ENCODE results near the gene FADS1.

Gene FADS1

DNA sequence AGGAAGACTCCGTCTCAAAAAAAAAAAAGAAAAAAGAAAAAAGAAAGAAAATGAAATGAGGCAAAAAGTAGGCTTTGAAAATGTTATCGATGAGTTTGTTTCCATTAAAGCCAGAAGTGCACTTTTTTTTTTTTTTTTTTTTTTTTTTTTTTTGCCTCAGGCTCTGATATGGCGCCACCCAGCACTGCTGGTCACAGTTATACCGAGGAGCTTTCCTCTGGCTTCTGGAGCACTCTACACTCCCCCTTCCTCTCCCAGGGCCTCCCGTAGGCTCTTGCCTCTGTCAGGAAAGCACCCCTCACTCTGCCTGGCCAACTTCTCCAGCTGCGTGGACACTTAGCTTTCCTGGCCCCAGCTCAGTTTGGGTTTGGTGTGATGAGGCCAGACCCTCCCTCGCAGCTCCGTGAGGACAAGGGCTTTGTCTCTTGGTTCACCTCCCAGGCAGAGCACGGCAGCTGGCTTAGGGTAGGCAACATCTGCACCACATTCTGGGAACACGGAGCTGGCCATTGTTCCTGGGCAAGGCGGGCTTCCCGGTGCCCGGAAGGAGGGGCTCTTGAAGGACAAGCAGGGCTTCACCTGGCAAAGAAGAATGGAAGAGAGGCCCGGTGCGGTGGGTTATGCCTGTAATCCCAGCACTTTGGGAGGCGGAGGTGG, 28.2 kb upstream of the FADS1 start:
- no peak for DNase-seq (ENCODE audit: low read depth)
- TF ChIP-seq, protein P1, sequence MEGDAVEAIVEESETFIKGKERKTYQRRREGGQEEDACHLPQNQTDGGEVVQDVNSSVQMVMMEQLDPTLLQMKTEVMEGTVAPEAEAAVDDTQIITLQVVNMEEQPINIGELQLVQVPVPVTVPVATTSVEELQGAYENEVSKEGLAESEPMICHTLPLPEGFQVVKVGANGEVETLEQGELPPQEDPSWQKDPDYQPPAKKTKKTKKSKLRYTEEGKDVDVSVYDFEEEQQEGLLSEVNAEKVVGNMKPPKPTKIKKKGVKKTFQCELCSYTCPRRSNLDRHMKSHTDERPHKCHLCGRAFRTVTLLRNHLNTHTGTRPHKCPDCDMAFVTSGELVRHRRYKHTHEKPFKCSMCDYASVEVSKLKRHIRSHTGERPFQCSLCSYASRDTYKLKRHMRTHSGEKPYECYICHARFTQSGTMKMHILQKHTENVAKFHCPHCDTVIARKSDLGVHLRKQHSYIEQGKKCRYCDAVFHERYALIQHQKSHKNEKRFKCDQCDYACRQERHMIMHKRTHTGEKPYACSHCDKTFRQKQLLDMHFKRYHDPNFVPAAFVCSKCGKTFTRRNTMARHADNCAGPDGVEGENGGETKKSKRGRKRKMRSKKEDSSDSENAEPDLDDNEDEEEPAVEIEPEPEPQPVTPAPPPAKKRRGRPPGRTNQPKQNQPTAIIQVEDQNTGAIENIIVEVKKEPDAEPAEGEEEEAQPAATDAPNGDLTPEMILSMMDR (conservative IDR thresholded peaks at IDR 0.05; ENCODE audit: control insufficient read depth, insufficient read depth, low read depth, low read length): no peak
- no peak overlapping the region for H3K4me3 ChIP-seq (ENCODE audit: control insufficient read depth, low read depth, low read length)

DNA sequence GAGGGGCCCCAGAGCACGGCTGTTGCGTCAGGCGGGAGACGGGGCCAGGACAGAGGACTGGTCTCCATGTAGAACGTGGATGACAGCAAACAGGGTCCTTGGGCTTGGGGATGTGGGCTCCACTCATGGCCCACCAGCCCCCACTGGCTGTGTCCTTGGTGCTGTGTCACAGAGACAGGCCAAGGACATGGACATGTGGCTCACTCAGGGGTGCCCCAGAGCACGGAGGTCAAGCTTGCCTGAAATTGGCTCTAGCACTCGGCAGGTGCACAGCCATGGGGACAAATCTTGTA, 25.7 kb upstream of the FADS1 start:
- DNase-seq (ENCODE audit: low read depth): no peak
- no peak overlapping the region for H3K4me3 ChIP-seq (ENCODE audit: control insufficient read depth, low read depth, low read length)
- TF ChIP-seq, protein P1 (conservative IDR thresholded peaks at IDR 0.05; ENCODE audit: control insufficient read depth, insufficient read depth, low read depth, low read length): no peak

DNA sequence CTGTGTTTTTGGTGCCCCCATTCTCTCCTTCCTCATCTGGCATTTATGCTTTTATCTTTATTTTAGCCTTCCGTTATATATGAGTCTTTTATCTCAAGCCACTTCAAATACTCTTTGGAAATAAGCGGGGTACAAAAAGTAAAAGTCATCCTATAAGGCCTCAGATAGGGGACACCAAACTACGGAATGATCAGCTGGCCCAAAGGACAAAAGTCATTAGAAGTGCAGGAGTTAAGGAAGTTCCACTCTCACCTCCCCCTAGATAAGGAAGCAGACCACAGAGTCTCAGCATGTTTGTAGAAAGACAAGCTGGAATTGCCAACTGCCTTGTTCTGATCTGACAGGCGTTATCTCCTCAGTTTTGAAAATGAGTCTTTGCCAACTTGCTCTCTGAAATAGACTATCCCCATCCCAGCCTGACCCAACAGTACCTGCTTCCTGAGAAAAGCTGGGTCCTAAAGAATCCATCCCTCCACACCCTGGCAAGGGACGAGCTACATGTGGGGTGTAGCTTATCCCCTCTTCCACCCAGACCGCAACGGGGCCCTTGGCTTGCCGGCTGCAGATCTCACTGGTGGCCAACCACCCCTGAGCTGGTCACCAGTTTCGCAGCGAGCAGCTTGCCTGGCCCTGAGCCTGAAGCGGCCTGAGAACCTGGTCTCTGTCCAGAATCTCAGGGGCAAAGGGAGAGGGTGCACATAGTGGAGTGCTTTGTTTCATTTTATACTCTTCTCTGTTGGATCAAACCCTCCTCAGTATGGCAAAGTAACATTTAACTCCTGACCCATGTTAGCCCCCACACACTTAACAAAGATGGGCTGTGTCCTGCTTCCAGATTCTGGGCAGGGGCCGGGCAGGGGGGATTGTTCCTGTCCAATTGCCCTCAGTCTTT, 25.1 kb upstream of the FADS1 start:
- no peak for DNase-seq (ENCODE audit: low read depth)
- TF ChIP-seq, protein P1 (conservative IDR thresholded peaks at IDR 0.05; ENCODE audit: control insufficient read depth, insufficient read depth, low read depth, low read length): no peak
- no peak overlapping the region for H3K4me3 ChIP-seq (ENCODE audit: control insufficient read depth, low read depth, low read length)

DNA sequence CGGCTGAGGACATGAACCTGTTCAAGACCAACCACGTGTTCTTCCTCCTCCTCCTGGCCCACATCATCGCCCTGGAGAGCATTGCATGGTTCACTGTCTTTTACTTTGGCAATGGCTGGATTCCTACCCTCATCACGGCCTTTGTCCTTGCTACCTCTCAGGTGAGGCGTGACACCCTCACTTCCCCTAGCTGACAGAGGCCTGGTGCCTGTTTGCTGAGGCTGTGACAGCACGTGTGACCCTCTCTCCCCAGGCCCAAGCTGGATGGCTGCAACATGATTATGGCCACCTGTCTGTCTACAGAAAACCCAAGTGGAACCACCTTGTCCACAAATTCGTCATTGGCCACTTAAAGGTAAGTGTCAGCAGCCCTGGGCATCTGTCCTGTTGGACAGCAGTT, 23.6 kb upstream of the FADS1 start:
- TF ChIP-seq, protein P1 (conservative IDR thresholded peaks at IDR 0.05; ENCODE audit: control insufficient read depth, insufficient read depth, low read depth, low read length): no peak
- no peak overlapping the region for H3K4me3 ChIP-seq (ENCODE audit: control insufficient read depth, low read depth, low read length)
- DNase-seq (ENCODE audit: low read depth): no peak

DNA sequence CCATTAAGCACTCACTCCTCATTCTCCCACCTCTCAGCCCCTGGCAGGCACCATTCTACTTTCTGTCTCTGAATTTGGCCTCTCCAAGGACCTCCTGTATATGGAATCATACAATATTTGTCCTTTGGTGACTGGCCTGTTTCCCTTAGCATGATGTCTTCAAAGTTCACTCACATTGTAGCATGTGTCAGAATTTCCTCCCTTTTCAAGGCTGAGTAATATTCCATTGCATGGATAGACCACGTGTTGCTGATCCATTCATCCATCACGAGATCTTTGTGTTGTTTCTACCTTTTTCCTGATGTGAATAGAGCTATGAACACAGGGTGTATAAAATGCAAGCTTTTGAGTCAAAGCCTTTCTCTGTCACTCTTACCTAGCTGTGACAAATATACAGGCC, 22.9 kb upstream of the FADS1 start:
- DNase-seq (ENCODE audit: low read depth): no peak

DNA sequence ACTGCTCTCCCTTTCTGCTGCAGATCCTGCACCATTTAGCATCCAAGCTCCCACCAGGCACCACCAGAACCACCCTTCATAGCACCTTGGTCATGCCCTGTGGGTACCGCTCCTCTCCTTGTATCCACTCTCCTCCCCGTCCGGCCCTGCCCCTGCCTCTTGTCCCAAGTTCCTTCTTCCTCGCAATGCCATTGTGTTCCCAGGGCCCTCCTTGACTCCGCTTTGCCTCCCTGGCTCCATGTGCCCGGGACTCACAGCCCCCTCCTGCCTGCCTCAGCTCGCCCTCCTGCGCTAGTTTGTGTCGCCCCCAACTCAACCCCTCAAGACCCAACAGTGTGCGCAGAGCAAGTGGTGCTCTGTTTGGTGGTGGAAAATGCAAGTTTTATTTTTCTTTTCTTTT, 22.1 kb upstream of the FADS1 start:
- TF ChIP-seq, protein P1 (conservative IDR thresholded peaks at IDR 0.05; ENCODE audit: control insufficient read depth, insufficient read depth, low read depth, low read length): no peak
- H3K4me3 ChIP-seq (ENCODE audit: control insufficient read depth, low read depth, low read length): no peak overlapping the region
- DNase-seq (ENCODE audit: low read depth): no peak

More for the DNA sequence above, 22.9 kb upstream of the FADS1 start:
- no peak overlapping the region for H3K4me3 ChIP-seq (ENCODE audit: control insufficient read depth, low read depth, low read length)
- TF ChIP-seq, protein P1 (conservative IDR thresholded peaks at IDR 0.05; ENCODE audit: control insufficient read depth, insufficient read depth, low read depth, low read length): no peak
